NCI-H2029 treated with DMSO at 0.1 percent for 48 hours (cell line): ENCODE data around the gene PLA2G4C.
"Not testable (repeated sequence)": the region's sequence is repeated elsewhere in the genome, so short reads cannot be mapped to it uniquely, and the experiment has no call there.

Experiments
- DNase-seq: peaks from one replicate; lab custom pipeline; 2025; lab: John Stamatoyannopoulos, UW

Gene PLA2G4C

DNA sequence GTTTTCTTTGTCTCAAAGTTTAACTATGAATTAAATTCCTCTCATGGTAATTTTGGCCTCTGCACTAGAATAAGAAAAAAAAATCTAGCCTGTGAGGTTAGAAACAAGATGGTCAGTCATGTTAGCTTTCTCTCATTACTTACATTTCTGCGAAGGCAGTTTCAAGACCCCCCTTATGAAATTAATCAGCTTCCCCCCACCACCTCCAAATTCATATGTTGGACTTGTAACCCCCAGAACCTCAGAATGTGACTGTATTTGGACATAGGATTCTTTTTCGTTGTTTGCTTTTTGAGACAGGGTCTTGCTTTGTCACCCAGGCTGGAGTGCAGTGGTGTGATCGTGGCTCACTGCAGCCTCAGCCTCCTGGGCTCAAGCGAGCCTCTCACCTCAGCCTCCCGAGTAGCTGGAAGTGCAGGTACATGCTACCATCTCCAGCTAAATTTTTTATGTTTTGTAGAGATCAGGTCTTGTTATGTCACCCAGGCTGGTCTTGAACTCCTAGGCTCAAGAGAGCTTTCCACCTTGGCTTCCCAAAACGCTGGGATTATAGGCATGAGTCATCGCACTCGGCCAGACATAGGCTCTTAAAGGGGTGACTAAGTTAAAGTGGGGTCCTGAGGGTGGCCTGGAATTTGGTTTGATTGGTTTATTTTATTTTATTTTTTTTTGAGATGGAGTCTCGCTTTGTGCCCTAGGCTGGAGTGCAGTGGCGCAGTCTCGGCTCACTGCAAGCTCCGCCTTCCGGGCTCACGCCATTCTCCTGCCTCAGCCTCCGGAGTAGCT is 1.4 kb downstream of the PLA2G4C start:
- no peak for DNase-seq

DNA sequence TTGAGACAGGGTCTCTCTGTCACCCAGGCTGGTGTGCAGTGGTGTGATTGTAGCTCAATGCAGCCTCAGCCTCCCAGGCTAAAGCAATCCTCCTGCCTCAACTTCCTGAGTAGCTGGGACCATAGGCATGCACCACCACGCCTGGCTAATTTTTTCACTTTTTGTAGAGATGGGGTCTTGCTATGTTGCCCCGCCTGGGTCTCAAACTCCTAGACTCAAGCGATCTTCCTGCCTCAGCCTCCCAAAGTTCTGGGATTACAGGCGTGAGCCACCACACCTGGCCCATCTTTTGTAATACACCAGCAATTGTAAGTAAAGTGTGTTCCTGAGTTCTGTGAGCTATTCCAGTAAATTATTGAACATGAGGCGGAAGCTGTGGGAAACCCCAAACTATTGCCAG is 6.7 kb downstream of the PLA2G4C start:
- DNase-seq, result no peak

DNA sequence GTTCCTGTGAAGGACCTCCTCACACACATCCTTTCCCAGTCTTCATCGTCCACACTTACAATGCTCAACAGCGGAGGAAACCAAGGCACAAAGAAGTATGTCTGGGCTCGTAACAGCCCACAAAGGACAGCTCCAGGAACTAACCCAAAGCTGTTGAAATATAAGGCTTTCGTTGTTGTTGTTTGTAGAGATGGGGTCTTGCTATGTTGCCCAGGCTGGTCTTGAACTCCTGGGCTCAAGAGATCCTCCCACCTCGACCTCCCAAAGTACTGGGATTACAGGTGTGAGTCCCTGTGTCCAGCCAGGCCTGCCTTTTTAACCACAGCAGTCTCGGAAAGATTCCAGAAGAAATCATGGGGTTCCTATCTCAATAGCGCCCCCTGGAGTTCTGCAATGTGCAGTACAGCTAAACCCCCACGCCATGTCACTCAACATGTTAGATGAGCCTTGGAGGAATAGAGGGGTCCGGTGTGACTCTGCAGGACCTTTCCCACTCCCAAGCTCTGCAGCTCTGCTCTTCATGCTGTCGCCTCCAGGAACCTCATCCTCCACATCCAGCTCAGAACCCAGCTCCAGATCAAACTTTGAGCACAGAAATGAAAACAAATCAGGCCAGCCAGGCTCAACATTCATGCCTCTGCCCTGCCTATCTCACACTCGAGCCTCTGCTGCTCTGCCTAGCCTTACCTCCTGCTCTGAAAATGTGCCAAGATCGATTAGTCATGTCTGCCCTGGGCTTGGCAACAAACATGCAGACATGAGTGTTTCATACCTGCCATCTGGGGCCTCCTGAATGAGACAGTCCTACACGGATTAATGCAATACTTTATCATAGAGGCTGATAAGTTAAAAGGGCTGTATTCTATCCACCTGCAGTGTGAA is 7.5 kb downstream of the PLA2G4C start:
- DNase-seq, result peak; percentile 25

DNA sequence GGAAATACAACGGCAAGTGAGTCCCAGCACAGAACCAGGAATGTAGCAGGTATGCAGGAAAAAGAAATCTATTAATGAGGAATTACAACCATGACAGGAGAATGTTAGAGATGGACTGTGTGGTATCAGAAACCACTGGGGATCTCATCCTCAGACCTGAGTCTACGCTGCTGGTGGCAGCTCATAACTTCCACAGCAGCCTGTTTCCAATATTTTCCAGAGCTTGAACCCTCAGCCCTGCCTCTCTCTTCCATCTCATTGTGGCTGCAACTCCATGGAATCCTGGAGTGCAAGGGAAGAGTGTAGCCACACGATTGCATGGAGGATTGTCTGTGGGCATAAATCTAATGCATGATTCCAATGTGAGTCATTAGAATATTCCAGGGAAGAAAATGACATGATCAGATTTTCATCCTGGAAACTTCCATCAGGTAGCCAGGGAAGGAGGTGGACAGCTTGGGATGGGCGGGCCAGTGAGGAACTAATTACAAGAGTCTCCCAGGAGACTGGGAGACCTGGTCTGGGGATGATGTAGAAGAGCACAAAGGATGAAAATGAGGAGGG is 14.9 kb downstream of the PLA2G4C start:
- DNase-seq, result no peak

DNA sequence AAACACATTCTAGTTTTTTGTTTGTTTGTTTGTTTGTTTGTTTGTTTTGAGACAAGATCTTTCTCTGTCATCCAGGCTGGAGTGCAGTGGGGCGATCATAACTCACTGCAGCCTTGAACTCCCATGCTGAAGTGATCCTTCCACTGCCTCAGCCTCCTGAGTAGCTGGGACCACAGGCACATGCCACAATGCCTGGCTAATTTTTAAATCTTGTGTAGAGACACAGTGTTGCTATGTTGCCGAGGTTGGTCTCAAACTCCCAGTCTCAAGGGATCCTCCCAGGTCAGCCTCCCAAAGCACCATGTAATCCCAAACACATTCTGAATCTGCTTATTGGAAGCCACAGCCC is 15.8 kb downstream of the PLA2G4C start:
- DNase-seq, result no peak

DNA sequence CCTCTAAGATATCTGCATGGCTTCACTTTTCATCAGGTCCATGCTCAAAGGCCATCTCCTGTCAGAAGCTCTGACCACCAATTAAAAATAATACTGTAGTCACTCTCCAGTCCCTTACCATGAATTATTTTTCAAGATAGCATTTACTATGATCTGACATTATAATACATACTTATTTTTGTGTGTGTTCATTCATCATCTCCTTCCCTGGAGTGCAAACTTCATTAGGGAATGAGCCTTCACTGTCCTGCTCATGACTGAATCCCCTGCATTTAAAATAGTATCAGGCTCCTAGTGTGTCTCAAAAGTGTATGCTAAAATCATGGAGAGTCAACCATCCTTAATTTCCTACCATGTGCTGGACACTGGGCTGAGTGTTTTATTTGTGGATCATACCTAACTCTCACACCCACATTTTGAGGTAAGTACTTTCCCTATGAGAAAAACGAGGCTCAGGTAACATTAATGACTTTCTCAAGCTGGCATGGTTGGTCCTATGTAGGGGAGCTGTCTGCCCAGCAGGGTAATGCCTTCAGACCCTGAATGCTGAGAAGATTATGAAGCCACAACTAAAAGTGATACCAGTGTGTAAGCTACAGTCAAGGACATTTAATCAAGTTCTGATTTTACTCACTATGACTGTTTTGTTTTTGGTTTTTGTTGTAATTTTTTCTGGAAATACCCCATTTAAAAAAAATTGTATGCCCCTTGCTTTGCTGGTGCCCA is 16.3 kb downstream of the PLA2G4C start:
- no peak for DNase-seq

DNA sequence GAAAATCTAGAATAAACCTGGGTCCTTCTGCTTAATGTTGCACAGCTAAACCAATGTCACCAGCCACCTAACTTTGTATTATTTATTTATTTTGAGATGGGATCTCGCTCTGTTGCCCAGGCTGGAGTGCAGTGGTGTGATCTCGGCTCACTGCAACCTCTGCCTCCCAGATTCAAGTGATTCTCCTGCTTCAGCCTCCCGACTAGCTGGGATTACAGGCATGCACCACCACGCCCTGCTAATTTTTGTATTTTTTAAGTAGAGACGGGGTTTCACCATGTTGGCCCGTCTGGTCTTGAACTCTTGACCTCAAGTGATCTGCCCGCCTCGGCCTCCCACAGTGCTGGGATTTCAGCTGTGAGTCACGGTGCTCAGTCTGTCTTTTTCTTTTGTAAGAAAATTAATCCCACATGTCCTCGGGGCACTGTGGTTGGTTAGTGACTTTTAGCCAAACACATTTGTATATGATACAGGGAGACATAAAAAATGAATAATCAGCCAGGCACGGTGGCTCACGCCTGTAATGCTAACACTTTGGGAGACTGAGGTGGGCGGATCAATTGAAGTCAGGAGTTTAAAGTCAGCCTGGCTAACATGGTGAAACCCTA is 19.4 kb downstream of the PLA2G4C start:
- not testable (repeated sequence) for DNase-seq

DNA sequence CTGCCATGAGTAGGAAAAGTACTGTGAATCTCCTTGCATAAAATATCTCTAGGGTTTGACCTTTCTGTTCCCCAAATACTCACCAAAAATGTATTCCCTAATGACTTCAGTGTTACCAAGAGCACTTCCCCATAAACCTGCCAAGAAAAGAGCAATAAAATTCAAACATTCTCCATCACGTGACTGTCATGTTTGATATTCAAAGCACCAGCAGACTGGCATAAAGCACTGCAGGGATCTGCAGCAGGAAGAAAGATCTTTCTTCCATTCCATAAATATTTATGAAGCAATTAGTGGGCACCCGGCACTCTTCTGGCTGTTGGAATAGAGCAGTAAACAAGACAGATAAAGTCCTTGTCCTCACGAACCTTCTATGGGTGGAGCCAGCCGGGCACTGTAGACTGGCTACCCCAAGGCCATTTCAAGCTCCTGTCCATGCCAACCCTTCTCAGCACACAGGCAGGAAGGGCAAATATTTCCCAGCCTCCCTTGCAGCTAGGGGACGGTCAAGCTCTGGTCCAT is 20.3 kb downstream of the PLA2G4C start:
- peak; percentile 38 for DNase-seq

DNA sequence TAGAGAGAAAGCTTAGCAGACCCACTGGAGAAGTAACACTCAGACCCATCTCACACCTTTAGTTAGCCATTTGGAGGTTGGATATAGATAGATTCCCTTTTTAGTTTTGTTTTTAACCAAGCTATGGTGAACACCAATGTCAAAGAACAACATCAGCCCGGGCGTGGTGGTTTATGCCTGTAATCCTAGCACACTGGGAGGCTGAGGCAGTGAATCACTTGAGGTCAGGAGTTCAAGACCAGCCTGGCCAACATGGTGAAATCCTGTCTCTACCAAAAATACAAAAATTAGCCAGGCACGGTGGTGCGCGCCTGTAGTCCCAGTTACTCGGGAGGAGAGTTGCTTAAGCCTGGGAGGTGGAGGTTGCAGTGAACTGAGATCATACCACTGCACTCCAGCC is 21.6 kb downstream of the PLA2G4C start:
- not testable (repeated sequence) for DNase-seq

DNA sequence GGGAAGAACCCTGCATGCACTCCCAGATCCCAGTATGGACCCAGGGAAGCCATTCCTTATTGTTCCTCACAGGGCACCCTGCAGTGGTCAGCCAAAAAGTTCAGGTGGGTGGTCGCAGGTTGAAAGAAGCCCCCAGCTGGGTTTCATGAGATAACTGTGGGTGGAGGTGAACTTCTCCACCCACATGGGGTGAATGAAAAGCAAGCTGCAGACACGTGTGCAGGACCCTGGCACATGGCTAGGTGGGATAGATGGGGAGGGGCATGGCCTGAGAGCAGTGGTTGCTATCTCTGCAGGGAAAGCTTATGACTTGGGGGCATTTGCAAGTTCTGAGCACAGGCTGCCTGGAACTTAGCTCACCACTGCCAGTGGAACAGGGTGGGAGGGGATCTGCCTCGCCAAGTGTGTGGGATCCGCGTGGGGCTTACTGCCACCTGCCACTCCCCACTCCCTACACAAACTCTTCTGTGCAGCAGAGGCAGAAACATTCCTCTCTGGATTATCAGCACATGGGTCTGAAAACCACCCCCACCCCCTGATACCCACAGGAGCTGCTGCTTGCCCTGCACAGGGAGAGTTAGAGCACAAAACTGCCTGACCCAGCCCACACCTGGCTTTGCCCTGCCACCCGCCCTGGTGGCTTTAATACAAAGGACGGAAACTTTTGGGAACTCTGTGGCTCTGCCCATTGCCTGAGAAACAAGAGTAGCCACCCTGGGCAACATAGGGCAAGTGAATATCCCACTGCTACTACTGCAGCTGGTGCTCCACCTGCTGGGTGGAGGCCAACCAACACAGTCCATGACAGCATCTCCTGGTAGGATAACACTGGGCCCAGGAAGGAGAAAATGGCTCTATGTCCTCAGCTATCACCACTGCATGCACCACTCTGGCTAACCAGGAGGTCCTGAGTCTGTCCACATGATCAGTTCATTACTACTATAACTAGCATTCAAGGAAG is 24.4 kb downstream of the PLA2G4C start:
- DNase-seq, result no peak

DNA sequence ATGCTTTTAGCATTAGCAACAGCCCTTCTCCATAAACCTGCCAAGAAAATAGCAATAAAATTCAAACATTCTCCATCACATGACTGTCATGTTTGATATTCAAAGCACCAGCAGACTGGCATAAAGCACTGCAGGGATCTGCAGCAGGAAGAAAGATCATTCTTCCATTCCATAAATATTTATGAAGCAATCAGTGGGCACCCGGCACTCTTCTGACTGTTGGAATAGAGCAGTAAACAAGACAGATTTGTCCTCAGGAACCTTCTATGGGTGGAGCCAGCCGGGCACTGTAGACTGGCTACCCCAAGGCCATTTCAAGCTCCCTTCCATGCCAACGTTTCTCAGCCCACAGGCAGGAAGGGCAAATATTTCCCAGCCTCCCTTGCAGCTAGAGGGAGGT is 25.5 kb downstream of the PLA2G4C start:
- DNase-seq, result no peak

DNA sequence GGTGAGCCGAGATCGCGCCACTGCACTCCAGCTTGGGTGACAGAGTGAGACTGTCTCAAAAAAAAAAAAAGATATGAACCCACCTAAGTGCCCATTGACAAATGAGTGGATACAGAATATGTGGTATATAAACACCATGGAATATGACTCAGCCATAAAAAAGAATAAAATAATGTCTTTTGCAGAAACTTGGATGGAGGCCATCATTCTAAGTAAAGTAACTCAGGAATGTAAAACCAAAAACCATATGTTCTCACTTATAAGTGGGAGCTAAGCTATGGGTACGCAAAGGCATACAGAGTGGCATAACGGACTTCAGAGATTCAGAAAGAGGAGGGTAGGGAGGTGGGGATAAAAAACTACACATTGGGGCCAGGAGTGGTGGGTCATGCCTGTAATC is 29.5 kb downstream of the PLA2G4C start:
- DNase-seq, result no peak

DNA sequence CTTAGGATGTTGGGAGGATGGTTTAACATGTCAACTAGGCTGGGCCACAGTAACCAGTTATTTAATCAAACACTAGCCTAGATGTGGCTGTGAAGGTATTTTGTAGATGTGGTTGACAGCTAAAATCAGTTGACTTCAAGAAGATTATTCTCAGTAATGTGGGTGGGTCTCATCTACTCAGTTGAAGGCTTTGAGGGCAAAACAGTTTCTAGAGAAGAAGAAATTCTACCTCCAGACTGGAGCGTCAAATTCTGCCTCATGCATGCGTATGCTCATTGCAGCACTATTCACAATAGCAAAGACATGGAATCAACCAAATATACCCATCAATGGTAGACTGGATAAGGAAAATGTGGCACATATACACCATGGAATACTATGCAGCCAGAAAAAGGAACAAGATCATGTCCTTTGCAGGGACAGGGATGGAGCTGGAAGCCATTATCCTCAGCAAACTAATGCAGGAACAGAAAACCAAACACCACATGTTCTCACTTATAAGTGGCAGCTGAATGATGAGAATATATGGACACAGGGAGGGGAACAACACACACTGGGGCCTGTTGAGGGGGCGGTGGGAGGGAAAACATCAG is 40.3 kb downstream of the PLA2G4C start:
- not testable (repeated sequence) for DNase-seq

DNA sequence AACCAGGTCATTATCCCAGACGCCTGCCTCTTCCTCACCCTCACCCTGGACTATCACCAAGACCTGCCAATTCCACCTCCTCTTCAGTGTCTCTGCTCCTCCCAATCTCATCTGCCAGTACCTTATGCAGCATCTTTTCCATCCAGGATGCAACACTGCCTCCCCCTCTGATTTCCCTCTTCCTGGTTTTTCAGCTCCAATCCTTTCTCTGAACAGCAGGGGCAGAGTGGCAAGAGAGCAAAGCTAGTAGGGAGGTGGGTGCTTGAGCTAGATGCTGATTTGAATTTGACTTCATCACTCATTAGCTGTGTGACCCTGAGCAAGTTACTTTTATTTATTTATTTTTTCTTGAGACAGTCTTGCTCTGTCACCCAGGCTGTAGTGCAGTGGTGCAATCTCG is 41.2 kb downstream of the PLA2G4C start:
- DNase-seq, result no peak

DNA sequence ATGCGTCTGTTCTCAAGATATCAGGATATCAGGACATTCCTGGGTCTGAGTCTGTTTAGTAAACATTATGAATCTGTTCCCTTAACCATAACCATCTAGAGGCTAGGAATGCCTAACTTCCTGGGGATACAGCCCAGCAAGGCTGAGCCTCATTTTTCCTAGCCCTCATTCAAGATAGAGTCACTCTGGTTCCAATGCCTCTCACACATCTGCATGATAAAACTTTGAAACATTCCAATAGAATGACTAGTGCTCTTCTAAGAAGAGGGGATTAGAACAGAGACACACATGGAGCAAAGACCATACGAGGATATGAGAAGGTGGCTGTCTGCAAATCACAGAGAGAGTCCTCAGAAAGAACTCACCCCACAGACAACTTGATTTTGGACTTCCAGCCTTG is 46.1 kb downstream of the PLA2G4C start:
- no peak for DNase-seq

DNA sequence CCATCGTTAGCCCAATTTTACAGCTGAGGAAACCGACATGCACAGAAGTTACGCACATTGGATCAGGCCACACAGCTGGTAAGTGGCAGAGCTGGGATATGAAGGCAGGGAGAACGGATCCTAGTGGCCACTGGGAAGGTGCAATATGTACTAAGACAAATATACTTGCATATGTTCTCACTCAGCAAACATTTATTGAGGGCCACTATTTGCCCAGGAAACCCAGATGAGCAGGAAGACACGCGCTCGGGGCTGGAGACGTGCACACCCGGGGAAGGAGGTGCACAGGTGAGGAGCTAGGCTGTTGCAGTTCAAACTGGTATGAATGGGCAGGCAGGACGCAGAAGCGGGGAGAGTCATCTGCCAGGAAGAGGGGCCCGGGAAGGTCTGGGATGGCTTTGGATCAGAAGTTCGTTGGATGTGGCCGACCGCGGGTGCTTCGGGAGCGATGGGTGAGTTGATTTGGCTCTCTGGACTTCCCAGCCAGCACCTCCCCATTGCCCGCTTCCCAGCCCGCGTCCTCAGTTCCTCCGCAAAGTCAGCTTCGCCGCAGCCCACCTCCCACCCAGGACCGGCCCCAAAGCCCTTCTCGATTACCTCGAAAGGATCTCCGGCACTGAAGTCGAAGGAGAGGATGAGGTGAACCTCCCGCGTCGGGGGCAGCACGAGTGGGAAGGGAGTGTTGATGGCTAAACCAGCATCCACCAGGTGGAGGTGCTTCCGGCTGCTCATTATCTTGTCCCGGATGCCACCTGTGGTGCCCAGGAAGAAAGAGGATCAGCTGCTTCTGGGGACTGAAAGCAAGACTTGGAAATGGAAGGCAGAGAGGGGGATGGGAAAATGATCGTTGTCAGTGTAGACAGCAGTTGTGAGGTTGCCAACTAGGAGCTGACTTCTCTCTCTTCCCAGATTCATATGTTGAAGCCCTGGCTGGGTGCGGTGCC is 48.9 kb downstream of the PLA2G4C start:
- peak; percentile 1 for DNase-seq

DNA sequence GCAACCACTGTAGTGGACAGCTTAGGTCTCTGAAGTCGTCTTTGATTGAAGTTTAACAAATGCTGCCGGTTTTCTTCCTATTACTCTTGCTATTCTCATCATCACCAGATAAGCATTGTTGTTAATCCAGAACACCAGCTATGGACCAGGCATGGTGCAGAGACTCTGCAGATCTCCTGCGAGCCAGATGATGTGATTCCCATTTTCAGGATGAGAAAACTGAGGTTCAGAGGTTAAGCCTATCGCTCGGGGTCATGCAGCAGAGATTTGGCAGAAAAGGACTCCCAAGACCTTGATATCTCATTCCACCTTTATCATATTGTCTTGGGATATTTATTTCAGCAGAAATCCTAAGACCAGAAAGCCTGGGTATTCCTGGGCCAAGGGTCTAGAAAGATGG is 50.2 kb downstream of the PLA2G4C start:
- no peak for DNase-seq

DNA sequence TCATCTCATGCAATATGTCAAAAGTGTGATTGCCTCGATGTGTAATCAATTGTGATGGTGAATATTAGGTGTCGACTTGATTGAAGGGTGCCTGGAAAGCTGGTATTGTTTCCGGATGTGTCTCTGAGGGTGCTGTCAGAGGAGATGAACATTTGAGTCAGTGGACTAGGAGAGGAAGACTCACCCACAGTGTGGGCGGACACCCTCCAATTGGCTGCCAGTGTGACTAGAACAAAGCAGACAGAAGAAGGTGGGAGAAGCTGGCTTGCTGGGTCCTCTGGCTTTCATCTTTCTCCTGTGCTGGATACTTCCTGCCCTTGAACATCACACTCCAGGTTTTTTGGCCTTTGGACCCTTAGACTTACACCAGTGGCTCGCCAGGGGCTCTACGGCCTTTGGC is 51.3 kb downstream of the PLA2G4C start:
- no peak for DNase-seq

DNA sequence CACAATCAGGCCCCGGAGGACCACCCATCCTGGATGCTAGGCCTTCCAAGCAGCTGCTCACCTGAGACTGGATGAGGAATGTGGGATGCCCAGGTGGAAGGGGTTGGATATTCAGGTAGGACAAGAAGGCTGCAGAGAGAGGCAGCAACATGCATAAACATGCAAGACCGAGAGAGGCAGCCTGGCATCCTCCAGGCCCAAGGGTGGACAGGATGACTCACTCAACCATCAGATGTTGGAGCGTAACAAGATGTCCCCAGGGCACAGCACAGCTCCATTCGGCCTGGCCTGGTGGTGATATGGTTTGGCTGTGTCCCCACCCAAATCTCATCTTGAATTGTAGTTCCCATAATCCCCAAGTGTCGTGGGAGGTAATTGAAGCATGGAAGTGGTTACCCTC is 56.8 kb downstream of the PLA2G4C start:
- DNase-seq, result no peak
